ENCODE data around the gene LYPD6. TPM values are rescaled to one million over a fixed set of nuclear protein-coding genes. Genes with fewer than 3 reads are reported as not detected.
A peak's percentile ranks its signal among the peaks of the same experiment; 100 is the strongest.

LYPD6 gene
- total and polyA plus RNA-seq, 8 donors: 0.91 to 3.1 (median 1.7) TPM

DNA sequence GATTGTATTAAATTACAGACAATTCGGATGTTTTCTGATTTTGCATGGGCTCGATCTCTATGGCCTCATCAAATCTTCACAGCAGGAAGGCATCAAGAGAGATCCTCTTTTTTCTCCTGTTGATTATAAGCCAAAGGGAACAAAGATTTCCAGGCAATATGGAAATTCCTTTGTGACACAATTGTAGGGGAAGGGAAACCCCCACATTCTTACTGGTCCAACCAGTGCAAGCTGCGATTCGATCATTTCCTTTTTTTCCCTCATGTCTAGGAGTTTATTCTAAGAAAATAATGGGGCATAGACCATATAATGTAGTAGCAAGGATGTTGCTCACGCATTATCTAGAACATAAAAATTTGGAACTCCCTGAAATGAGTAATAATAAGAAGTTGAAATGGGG lies 87.7 kb downstream of the LYPD6 start:
- no peak overlapping the region for H3K4me3 ChIP-seq
- FAIRE-seq: no peak
- no peaks in the 10 kb centered on the region for H3K9me3 ChIP-seq
- H3K27ac ChIP-seq: no peak overlapping the region
- ATAC-seq: peak in 1 of 4 donors; percentile 31
- H3K27me3 ChIP-seq: no peaks in the 10 kb centered on the region
- no peaks in the 10 kb centered on the region for H3K4me1 ChIP-seq
- 80 to 83% methylated on average over 5 of the region's 5 CpGs for WGBS, 2 donors
- no peak for DNase-seq
- no peak for TF ChIP-seq CTCF (IDR thresholded peaks at IDR 0.05)
- intact Hi-C loops (cut with DNase I): no loop called here
- no peaks in the 10 kb centered on the region for H3K36me3 ChIP-seq

DNA sequence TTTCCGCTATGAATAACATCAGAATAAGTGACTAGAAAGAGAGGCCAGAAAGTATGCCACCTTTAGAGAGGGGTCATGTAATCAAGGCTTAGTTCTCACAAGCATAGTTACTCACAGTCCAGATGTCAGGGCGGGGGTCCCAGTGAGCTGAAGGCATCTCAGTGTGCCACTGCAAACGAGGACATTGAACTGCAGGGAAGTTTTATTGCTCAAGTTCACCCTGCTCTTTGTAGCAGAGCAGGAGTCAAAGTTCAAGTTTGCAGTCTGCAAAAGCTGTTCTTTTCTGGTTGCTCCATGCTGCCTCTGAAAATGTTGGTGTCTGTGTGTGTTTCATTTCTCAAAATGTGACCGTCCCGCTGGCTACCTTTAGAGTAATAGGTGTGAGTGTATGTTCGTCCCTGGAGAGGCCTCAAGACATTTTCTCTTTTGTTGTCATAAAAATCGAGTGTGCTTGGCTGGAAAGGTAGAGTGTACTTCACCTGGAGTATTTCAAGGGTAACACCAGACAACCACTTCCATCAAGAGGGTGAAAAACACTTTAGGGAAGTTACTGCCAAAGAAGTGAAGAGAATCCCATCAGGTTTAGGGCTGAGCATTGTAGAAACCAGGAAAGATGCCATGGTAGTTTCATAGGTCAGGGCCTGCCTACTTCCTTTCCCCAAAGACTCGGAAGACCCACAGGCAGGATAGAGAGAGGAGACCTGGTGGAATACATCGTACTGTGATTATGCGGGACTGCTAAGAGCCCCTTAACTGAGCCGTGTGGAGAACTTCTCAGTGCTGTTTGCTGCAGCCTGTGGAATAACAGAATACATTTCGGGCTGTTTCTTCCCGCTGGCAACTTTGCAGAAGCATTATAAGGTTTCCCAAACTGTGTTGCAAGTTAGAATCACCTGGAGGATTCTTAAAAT lies 89.9 kb downstream of the LYPD6 start:
- Histone ChIP-seq H3K9me3 (no peaks in the 10 kb centered on the region), H3K27ac (no peak overlapping the region), H3K4me3 (no peak overlapping the region), H3K36me3 (no peaks in the 10 kb centered on the region), H3K27me3 (no peaks in the 10 kb centered on the region), H3K4me1 (no peaks in the 10 kb centered on the region)
- FAIRE-seq (no peak), ATAC-seq (no peak), DNase-seq (no peak)
- no peak for TF ChIP-seq CTCF (IDR thresholded peaks at IDR 0.05)
- 84 to 87% methylated on average over 13 of the region's 13 CpGs for WGBS, 2 donors
- intact Hi-C loops (cut with DNase I): no loop called here

DNA sequence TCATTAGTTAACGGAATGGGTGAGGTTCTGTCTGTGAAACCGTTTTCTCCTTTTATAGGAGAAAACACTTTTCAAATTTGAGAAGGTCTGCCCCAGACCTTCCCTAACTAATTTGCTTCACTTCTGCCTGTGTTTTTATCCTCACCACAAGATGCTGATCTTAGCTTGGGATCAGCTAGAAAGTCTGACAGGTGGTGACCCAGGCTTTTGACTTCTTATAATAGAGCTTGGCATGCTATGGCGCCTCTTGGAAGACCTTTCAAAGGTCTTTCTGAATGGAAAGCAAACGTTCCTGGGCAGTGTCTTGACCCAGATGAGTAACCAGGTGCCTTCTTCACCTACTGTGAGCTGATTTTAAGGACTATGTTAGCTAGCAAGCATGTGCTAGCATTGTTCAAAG lies 91.4 kb downstream of the LYPD6 start:
- no peak for FAIRE-seq
- TF ChIP-seq CTCF (IDR thresholded peaks at IDR 0.05): no peak
- no peak overlapping the region for H3K27ac ChIP-seq
- no peak overlapping the region for H3K4me3 ChIP-seq
- no peak for ATAC-seq
- H3K4me1 ChIP-seq: no peaks in the 10 kb centered on the region
- no peak for DNase-seq
- H3K9me3 ChIP-seq: no peaks in the 10 kb centered on the region
- intact Hi-C loops (cut with DNase I): no loop called here
- no peaks in the 10 kb centered on the region for H3K36me3 ChIP-seq
- whole genome bisulfite sequencing, 2 donors: 72% methylated on average over 4 of the region's 4 CpGs
- H3K27me3 ChIP-seq: no peaks in the 10 kb centered on the region

- WGBS, 2 donors: 66 to 68% methylated on average over 2 of the region's 2 CpGs
- Histone ChIP-seq H3K4me1 (no peaks in the 10 kb centered on the region), H3K9me3 (no peaks in the 10 kb centered on the region), H3K4me3 (no peak overlapping the region), H3K27me3 (no peaks in the 10 kb centered on the region), H3K36me3 (no peaks in the 10 kb centered on the region), H3K27ac (no peak overlapping the region)
- no peak for DNase-seq
- no peak for TF ChIP-seq CTCF (IDR thresholded peaks at IDR 0.05)
- ATAC-seq: peak in 3 of 4 donors; percentile 47 to 66 (median 58)
- FAIRE-seq: no peak
- intact Hi-C loops (cut with DNase I): no loop called here
Observed at GRCh38 chr2:149422337-149422990, 92.1 kb downstream of the LYPD6 start.

DNA sequence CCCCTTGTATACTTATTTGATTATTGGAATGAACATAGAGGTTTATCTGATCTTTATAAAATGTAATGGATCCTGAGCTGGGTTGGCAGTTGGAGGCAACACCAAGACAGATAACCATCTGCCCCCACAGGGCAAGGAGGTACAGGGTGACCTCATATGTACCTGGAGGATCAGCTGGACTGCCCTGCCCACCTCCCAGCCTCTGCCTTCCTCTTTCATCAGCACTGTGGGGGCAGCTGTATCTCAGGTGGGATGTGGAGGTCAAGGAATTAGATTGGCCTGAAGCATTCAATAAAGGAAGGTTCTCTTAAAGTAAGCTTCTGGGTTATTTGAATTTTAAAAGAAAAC lies 92.6 kb downstream of the LYPD6 start:
- no peak for FAIRE-seq
- Histone ChIP-seq H3K9me3 (no peaks in the 10 kb centered on the region), H3K36me3 (no peaks in the 10 kb centered on the region), H3K4me1 (no peaks in the 10 kb centered on the region), H3K27me3 (no peaks in the 10 kb centered on the region), H3K27ac (no peak overlapping the region), H3K4me3 (no peak overlapping the region)
- no peak for DNase-seq
- no peak for TF ChIP-seq CTCF (IDR thresholded peaks at IDR 0.05)
- intact Hi-C loops (cut with DNase I): no loop called here
- ATAC-seq: no peak
